Adrenal gland (tissue), 5 donors: ENCODE data around the gene DNAJB2.

Experiments used
- CTCF ChIP-seq, 6 experiments: fragments of 450-650 bp in 4 of 6; fragments of 200-600 bp in 2 of 6; sonication (generic) in 1 of 6; IDR thresholded peaks; 1 replicate in 5 of 6; 2 replicates in 1 of 6; pipeline versions ENCODE4 v1.5.1 to v1.8.0; 2016 to 2021; ENCODE audit warnings: antibody characterized with exemption in 6 of 6, mild to moderate bottlenecking in 2 of 6, moderate library complexity in 1 of 6
- POLR2A ChIP-seq, 2 donors: fragments of 450-650 bp; IDR thresholded peaks; one replicate each; pipeline ENCODE4 v1.6.1; 2017; ENCODE audit warnings: antibody characterized with exemption in 2 of 2, mild to moderate bottlenecking in 2 of 2, moderate library complexity in 1 of 2
- donor health status: DM: no; HTN: no; CAD: no.

GRCh38 chr2:219248845-219249202 is 30.3 kb upstream of the DNAJB2 start:
- TF ChIP-seq CTCF (IDR thresholded peaks at IDR 0.05) (no peak), POLR2A (IDR thresholded peaks at IDR 0.05) (no peak)
